ENCODE results near the gene EPB41L3. TPM values are rescaled to one million over a fixed set of nuclear protein-coding genes. Genes with fewer than 3 reads are reported as not detected.

The EPB41L3 gene
- total and polyA plus RNA-seq, 2 experiments from 2014 or later, result 8.0 to 11.7 TPM

DNA sequence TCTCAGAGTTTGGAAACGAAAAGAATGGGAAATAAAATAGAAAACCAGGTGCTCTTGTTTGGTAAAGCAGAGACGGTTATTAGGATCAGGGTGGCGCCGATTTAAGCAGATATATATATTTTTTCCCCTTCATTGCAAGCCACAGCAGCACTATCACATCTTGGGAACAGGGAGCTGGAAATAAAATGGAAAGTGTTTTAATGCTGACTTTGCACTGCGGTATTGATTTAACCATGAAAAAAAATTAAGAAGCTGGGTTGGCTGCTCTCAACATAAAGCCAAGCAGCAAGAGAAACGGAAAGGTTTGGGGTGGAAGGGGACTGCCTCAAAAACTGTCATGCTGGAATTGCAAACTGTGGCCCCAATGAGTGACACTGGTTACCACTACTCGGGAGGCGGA, 145.5 kb downstream of the EPB41L3 start:
- H2AFZ ChIP-seq, result no peak overlapping the region

More for the DNA sequence above, 145.5 kb downstream of the EPB41L3 start:
- no peaks in the 10 kb centered on the region for H3K9me2 ChIP-seq (ENCODE audit: insufficient read depth)
- Mint-ChIP-seq H3K36me3 (ENCODE audit: low read depth) (peaks cover 5% of the 10 kb centered on the region; the same call in 2 of the 3 replicates), H3K4me1 (peaks cover 7% of the 10 kb centered on the region), H3K9me3 (no peaks in the 10 kb centered on the region), H3K27ac (no peak overlapping the region), H3K27me3 (ENCODE audit: insufficient read depth, low read depth, poor library complexity) (no peaks in the 10 kb centered on the region), H3K4me3 (no peak overlapping the region)
- no peaks in the 10 kb centered on the region for H4K20me1 ChIP-seq (replicated peaks; ENCODE audit: insufficient read depth)
- no peaks in the 10 kb centered on the region for H3K36me3 ChIP-seq (ENCODE audit: insufficient read depth)
- ATAC-seq, result no peak
- no peak overlapping the region for H3K4me3 ChIP-seq
- no peaks in the 10 kb centered on the region for H3K79me2 ChIP-seq (replicated peaks; ENCODE audit: insufficient read depth)
- no peak for DNase-seq (ENCODE audit: low spot score)
- no peaks in the 10 kb centered on the region for H3K27me3 ChIP-seq (ENCODE audit: insufficient read depth)
- H3F3A ChIP-seq (replicated peaks; ENCODE audit: low read depth), result no peaks in the 10 kb centered on the region
- 0 out of 2 replicates have a peak, but pooled peaks cover 3% of the 10 kb centered on the region for H3K4me1 ChIP-seq (ENCODE audit: insufficient read depth)
- no peak for TF ChIP-seq NANOG (IDR thresholded peaks at IDR 0.05; ENCODE audit: borderline replicate concordance)
- no peak for TF ChIP-seq EZH2 (IDR thresholded peaks at IDR 0.05; ENCODE audit: low read depth, unreplicated experiment)
- no peak for TF ChIP-seq JUNB (IDR thresholded peaks at IDR 0.05; ENCODE audit: unreplicated experiment)
- TF ChIP-seq STAT1 (IDR thresholded peaks at IDR 0.05; ENCODE audit: unreplicated experiment), result no peak
- no peak for TF ChIP-seq CREB1 (CRISPR knock-in tag; IDR thresholded peaks at IDR 0.05; ENCODE audit: low read depth)
- TF ChIP-seq, protein P1, sequence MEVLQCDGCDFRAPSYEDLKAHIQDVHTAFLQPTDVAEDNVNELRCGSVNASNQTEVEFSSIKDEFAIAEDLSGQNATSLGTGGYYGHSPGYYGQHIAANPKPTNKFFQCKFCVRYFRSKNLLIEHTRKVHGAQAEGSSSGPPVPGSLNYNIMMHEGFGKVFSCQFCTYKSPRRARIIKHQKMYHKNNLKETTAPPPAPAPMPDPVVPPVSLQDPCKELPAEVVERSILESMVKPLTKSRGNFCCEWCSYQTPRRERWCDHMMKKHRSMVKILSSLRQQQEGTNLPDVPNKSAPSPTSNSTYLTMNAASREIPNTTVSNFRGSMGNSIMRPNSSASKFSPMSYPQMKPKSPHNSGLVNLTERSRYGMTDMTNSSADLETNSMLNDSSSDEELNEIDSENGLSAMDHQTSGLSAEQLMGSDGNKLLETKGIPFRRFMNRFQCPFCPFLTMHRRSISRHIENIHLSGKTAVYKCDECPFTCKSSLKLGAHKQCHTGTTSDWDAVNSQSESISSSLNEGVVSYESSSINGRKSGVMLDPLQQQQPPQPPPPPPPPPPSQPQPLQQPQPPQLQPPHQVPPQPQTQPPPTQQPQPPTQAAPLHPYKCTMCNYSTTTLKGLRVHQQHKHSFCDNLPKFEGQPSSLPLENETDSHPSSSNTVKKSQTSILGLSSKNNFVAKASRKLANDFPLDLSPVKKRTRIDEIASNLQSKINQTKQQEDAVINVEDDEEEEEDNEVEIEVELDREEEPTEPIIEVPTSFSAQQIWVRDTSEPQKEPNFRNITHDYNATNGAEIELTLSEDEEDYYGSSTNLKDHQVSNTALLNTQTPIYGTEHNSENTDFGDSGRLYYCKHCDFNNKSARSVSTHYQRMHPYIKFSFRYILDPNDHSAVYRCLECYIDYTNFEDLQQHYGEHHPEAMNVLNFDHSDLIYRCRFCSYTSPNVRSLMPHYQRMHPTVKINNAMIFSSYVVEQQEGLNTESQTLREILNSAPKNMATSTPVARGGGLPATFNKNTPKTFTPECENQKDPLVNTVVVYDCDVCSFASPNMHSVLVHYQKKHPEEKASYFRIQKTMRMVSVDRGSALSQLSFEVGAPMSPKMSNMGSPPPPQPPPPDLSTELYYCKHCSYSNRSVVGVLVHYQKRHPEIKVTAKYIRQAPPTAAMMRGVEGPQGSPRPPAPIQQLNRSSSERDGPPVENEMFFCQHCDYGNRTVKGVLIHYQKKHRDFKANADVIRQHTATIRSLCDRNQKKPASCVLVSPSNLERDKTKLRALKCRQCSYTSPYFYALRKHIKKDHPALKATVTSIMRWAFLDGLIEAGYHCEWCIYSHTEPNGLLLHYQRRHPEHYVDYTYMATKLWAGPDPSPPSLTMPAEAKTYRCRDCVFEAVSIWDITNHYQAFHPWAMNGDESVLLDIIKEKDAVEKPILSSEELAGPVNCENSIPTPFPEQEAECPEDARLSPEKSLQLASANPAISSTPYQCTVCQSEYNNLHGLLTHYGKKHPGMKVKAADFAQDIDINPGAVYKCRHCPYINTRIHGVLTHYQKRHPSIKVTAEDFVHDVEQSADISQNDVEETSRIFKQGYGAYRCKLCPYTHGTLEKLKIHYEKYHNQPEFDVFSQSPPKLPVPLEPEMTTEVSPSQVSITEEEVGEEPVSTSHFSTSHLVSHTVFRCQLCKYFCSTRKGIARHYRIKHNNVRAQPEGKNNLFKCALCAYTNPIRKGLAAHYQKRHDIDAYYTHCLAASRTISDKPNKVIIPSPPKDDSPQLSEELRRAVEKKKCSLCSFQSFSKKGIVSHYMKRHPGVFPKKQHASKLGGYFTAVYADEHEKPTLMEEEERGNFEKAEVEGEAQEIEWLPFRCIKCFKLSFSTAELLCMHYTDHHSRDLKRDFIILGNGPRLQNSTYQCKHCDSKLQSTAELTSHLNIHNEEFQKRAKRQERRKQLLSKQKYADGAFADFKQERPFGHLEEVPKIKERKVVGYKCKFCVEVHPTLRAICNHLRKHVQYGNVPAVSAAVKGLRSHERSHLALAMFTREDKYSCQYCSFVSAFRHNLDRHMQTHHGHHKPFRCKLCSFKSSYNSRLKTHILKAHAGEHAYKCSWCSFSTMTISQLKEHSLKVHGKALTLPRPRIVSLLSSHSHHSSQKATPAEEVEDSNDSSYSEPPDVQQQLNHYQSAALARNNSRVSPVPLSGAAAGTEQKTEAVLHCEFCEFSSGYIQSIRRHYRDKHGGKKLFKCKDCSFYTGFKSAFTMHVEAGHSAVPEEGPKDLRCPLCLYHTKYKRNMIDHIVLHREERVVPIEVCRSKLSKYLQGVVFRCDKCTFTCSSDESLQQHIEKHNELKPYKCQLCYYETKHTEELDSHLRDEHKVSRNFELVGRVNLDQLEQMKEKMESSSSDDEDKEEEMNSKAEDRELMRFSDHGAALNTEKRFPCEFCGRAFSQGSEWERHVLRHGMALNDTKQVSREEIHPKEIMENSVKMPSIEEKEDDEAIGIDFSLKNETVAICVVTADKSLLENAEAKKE (CRISPR knock-in tag; IDR thresholded peaks at IDR 0.05), result no peak
- no peak overlapping the region for H3K4me2 ChIP-seq
- no peak overlapping the region for H3K27ac ChIP-seq (ENCODE audit: low read depth)
